ENCODE data around the gene INO80.

INO80 gene

GRCh38 chr15:41116116-41116961 is at the start of gene INO80:
Gene INO80, minus strand, starts transcription at chr15:41116280. Its CDS starts 19,970 bp downstream, at chr15:41096310.
- TF ChIP-seq, protein P1, sequence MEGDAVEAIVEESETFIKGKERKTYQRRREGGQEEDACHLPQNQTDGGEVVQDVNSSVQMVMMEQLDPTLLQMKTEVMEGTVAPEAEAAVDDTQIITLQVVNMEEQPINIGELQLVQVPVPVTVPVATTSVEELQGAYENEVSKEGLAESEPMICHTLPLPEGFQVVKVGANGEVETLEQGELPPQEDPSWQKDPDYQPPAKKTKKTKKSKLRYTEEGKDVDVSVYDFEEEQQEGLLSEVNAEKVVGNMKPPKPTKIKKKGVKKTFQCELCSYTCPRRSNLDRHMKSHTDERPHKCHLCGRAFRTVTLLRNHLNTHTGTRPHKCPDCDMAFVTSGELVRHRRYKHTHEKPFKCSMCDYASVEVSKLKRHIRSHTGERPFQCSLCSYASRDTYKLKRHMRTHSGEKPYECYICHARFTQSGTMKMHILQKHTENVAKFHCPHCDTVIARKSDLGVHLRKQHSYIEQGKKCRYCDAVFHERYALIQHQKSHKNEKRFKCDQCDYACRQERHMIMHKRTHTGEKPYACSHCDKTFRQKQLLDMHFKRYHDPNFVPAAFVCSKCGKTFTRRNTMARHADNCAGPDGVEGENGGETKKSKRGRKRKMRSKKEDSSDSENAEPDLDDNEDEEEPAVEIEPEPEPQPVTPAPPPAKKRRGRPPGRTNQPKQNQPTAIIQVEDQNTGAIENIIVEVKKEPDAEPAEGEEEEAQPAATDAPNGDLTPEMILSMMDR (IDR thresholded peaks at IDR 0.05), result no peak
- DNase-seq (ENCODE audit: low spot score), result peak; percentile 98
- peak within 1 kb of the TSS; percentile 81 for H3K4me3 ChIP-seq
- peak within 1 kb of the TSS; percentile 96 to 98 for H3K27ac ChIP-seq

DNA sequence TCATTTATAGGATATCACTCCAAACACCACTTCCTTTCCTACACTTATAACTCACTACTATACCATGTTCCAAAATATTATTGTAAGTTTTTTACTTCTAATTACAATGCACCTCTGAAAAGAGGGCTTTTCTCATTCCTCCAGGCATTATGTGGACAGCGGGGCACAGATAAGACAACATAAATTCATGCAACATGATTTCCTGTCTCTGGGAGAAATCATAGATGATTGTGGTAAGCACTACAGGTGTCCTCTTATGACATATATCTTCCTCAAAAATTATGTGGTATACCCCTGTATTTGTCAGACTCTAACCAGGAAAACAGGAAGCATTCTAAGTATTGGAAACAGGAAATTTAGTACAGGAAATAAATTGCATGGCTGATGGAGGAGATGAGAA is 45.7 kb upstream of the INO80 start:
- H3K4me3 ChIP-seq, result no peak overlapping the region
- no peak for DNase-seq (ENCODE audit: low spot score)
- TF ChIP-seq, protein P1 (IDR thresholded peaks at IDR 0.05), result no peak
- H3K27ac ChIP-seq, result no peak overlapping the region

- no peak overlapping the region for H3K4me3 ChIP-seq
- DNase-seq (ENCODE audit: low spot score), result no peak
- no peak overlapping the region for H3K27ac ChIP-seq
- TF ChIP-seq, protein P1 (IDR thresholded peaks at IDR 0.05), result no peak
These were observed 45.3 kb upstream of the INO80 start for GRCh38 chr15:41161336-41161735.

GRCh38 chr15:41160639-41161315 is 44.7 kb upstream of the INO80 start:
- Histone ChIP-seq H3K4me3 (no peak overlapping the region), H3K27ac (no peak overlapping the region)
- TF ChIP-seq, protein P1 (IDR thresholded peaks at IDR 0.05), result no peak
- no peak for DNase-seq (ENCODE audit: low spot score)

GRCh38 chr15:41154412-41154811 is 38.3 kb upstream of the INO80 start:
- DNase-seq (ENCODE audit: low spot score), result no peak
- no peak overlapping the region for H3K27ac ChIP-seq
- TF ChIP-seq, protein P1 (IDR thresholded peaks at IDR 0.05), result no peak
- no peak overlapping the region for H3K4me3 ChIP-seq

DNA sequence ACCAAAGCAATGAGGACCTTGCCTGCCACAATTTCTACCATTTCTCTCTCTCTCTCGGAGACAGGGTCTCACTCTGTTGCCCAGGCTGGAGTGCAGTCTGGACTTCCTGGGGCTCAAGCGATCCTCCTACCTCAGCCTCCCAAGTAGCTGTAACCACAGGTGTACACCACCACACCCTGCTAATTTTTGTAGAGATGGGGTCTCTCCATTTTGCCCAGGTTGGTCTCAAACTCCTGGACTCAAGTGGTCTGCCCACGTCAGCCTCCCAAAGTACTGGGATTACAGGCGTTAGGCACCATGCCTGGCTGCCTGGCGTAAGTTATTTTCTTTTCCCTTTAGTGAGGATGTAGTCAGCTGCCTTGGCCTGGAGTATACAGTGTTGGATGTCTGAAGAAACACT is 37.7 kb upstream of the INO80 start:
- TF ChIP-seq, protein P1 (IDR thresholded peaks at IDR 0.05), result no peak
- no peak for DNase-seq (ENCODE audit: low spot score)
- Histone ChIP-seq H3K4me3 (no peak overlapping the region), H3K27ac (no peak overlapping the region)
